Measurements from ENCODE around the gene LTF.
A peak's percentile ranks its signal among the peaks of the same experiment; 100 is the strongest.

Gene LTF

GRCh38 chr3:46490338-46491084 is 25.8 kb upstream of the LTF start:
- DNase-seq = no peak

GRCh38 chr3:46489875-46490274 is 25.2 kb upstream of the LTF start:
- no peak for DNase-seq

- no peak for DNase-seq
Observed at GRCh38 chr3:46489381-46489780, 24.7 kb upstream of the LTF start.

GRCh38 chr3:46488735-46489361 is 24.1 kb upstream of the LTF start:
- DNase-seq = peak; percentile 90

- no peak for DNase-seq
Observed at GRCh38 chr3:46485779-46486175, 21.1 kb upstream of the LTF start.

- no peak for DNase-seq
Observed at GRCh38 chr3:46484911-46485778, 20.4 kb upstream of the LTF start.

GRCh38 chr3:46484388-46484787 is 19.7 kb upstream of the LTF start:
- no peak for DNase-seq

- DNase-seq = no peak
Observed at GRCh38 chr3:46483825-46484224, 19.1 kb upstream of the LTF start.

GRCh38 chr3:46482632-46483350 is 18.1 kb upstream of the LTF start:
- no peak for DNase-seq

GRCh38 chr3:46481636-46482035 is 16.9 kb upstream of the LTF start:
- no peak for DNase-seq

- no peak for DNase-seq
Observed at GRCh38 chr3:46480491-46481195, 15.9 kb upstream of the LTF start.

GRCh38 chr3:46479696-46480095 is 15.0 kb upstream of the LTF start:
- no peak for DNase-seq

- no peak for DNase-seq
Observed at GRCh38 chr3:46479021-46479420, 14.3 kb upstream of the LTF start.

GRCh38 chr3:46478341-46478740 is 13.6 kb upstream of the LTF start:
- no peak for DNase-seq

- DNase-seq = no peak
Observed at GRCh38 chr3:46477756-46478155, 13.1 kb upstream of the LTF start.

- DNase-seq = no peak
Observed at GRCh38 chr3:46477145-46477544, 12.4 kb upstream of the LTF start.

GRCh38 chr3:46472736-46473135 is 8.0 kb upstream of the LTF start:
- DNase-seq = no peak

GRCh38 chr3:46471371-46471914 is 6.7 kb upstream of the LTF start:
- no peak for DNase-seq

GRCh38 chr3:46470831-46471230 is 6.1 kb upstream of the LTF start:
- DNase-seq = no peak

- DNase-seq = no peak
Observed at GRCh38 chr3:46469680-46470357, 5.1 kb upstream of the LTF start.

All from effector CD4-positive, alpha-beta T cell (primary cell).